Smooth muscle cell (in vitro differentiated cells): ENCODE data around the gene CHMP5. TPM values are rescaled to one million over a fixed set of nuclear protein-coding genes. Genes with fewer than 3 reads are reported as not detected.

Experiments used
- DNase-seq: peaks from one replicate; lab custom pipeline; 2025; ENCODE audit not compliant: unreplicated experiment; lab: John Stamatoyannopoulos, UW
- H2AFZ ChIP-seq: fragments of 200-600 bp; sonication (generic); 2 replicates; pipeline ENCODE4 v1.6.0; 2016; ENCODE audit warnings: antibody characterized with exemption, low read depth, mild to moderate bottlenecking
- H3F3A ChIP-seq: fragments of 200-600 bp; sonication (generic); 2 replicates; pipeline ENCODE4 v1.6.0; 2017; ENCODE audit warnings: antibody characterized with exemption, low read depth
- H3K27ac ChIP-seq: fragments of 200-600 bp; sonication (generic); 2 replicates; pipeline ENCODE4 v1.5.1; 2016; ENCODE audit warnings: low read depth, mild to moderate bottlenecking
- H3K27me3 ChIP-seq: fragments of 200-600 bp; sonication (generic); 2 replicates; pipeline ENCODE4 v1.6.1; 2016; ENCODE audit warnings: low read depth, mild to moderate bottlenecking
- H3K36me3 ChIP-seq: fragments of 200-600 bp; sonication (generic); 2 replicates; pipeline ENCODE4 v1.5.1; 2016; ENCODE audit warnings: low read depth
- H3K4me1 ChIP-seq: fragments of 200-600 bp; sonication (generic); 2 replicates; pipeline ENCODE4 v1.5.1; 2016; ENCODE audit warnings: low read depth
- H3K4me2 ChIP-seq: fragments of 200-600 bp; sonication (generic); 2 replicates; pipeline ENCODE4 v1.6.0; 2016; ENCODE audit warnings: mild to moderate bottlenecking
- H3K4me3 ChIP-seq: fragments of 200-600 bp; sonication (generic); 2 replicates; pipeline ENCODE4 v1.5.1; 2016; ENCODE audit warnings: mild to moderate bottlenecking
- H3K79me2 ChIP-seq: fragments of 200-600 bp; sonication (generic); 2 replicates; pipeline ENCODE4 v1.6.0; 2016; ENCODE audit warnings: low read depth, mild to moderate bottlenecking
- H3K9ac ChIP-seq: fragments of 200-600 bp; sonication (generic); 2 replicates; pipeline ENCODE4 v1.6.0; 2016; ENCODE audit warnings: low read depth
- H3K9me3 ChIP-seq: fragments of 200-600 bp; sonication (generic); replicated peaks from 2 replicates; pipeline ENCODE4 v1.5.1; 2016; ENCODE audit warnings: low read depth
- H4K20me1 ChIP-seq: fragments of 200-600 bp; sonication (generic); 2 replicates; pipeline ENCODE4 v1.6.0; 2016; ENCODE audit warnings: low read depth
- CTCF ChIP-seq: fragments of 200-600 bp; sonication (generic); IDR thresholded peaks from 2 replicates; pipeline ENCODE4 v1.5.1; 2017; ENCODE audit warnings: borderline replicate concordance, mild to moderate bottlenecking, antibody characterized with exemption; ENCODE audit not compliant: insufficient read depth, poor library complexity, severe bottlenecking
- WGBS: methylation state at CpG from one replicate; pipeline ENCODE4 v1.1.7; 2016; ENCODE audit warnings: low lambda C conversion rate; 5-methylcytosine and 5-hydroxymethylcytosine counted together
- polyA plus RNA-seq: library from polyadenylated mRNA; unstranded; fragments of >200 nt; fragmentation: Nextera tagmentation; extraction: Ambion mirVana; gene quantifications from 2 replicates; pipeline ENCODE4 v1.2.1, GENCODE V29; 2016
- total RNA-seq: library from RNA; depleted of rRNA; stranded (reverse); fragments of >200 nt; gene quantifications from 2 replicates; pipeline ENCODE4 v1.2.3, GENCODE V29; 2014

Gene CHMP5
- total and polyA plus RNA-seq, 2 experiments from 2014 or later: 99.3 to 112 TPM

GRCh38 chr9:33234511-33235467 is 30.1 kb upstream of the CHMP5 start:
- Histone ChIP-seq H3K27ac (no peak overlapping the region), H2AFZ (no peak overlapping the region), H3K36me3 (no peaks in the 10 kb centered on the region), H3K9ac (no peak overlapping the region), H3K79me2 (no peaks in the 10 kb centered on the region), H3K4me3 (no peak overlapping the region), H3K4me1 (no peaks in the 10 kb centered on the region), H3K4me2 (no peak overlapping the region), H4K20me1 (no peaks in the 10 kb centered on the region), H3K27me3 (peaks cover 5% of the 10 kb centered on the region), H3F3A (no peaks in the 10 kb centered on the region), H3K9me3 (no peaks in the 10 kb centered on the region)
- no peak for DNase-seq
- no peak for TF ChIP-seq CTCF
- whole genome bisulfite sequencing: 84% methylated on average over 9 of the region's 9 CpGs

- no peak overlapping the region for H2AFZ ChIP-seq
- no peak overlapping the region for H3K27ac ChIP-seq
- no peak overlapping the region for H3K4me3 ChIP-seq
- H3K4me1 ChIP-seq: no peaks in the 10 kb centered on the region
- no peaks in the 10 kb centered on the region for H4K20me1 ChIP-seq
- no peaks in the 10 kb centered on the region for H3K36me3 ChIP-seq
- no peak for DNase-seq
- H3K79me2 ChIP-seq: no peaks in the 10 kb centered on the region
- no peak overlapping the region for H3K4me2 ChIP-seq
- no peaks in the 10 kb centered on the region for H3K9me3 ChIP-seq
- no peak overlapping the region for H3K9ac ChIP-seq
- TF ChIP-seq CTCF: no peak
- H3K27me3 ChIP-seq: peaks cover 5% of the 10 kb centered on the region
- H3F3A ChIP-seq: no peaks in the 10 kb centered on the region
- 76% methylated on average over 3 of the region's 3 CpGs for WGBS
These were observed 28.3 kb upstream of the CHMP5 start for GRCh38 chr9:33236571-33236970.

GRCh38 chr9:33239921-33240320 is 24.9 kb upstream of the CHMP5 start, which contains the start of gene SPINK4:
SPINK4 (plus strand) TSS chr9:33240167; CDS start chr9:33240209, 42 bp downstream.
- Histone ChIP-seq H3K27me3 (peaks cover 5% of the 10 kb centered on the region), H3K79me2 (no peaks in the 10 kb centered on the region), H3K4me1 (no peaks in the 10 kb centered on the region), H3K9ac (no peak within 1 kb of the TSS), H3K4me2 (no peak within 1 kb of the TSS), H3F3A (no peaks in the 10 kb centered on the region), H3K27ac (no peak within 1 kb of the TSS), H2AFZ (no peak within 1 kb of the TSS), H4K20me1 (no peaks in the 10 kb centered on the region), H3K9me3 (no peaks in the 10 kb centered on the region), H3K36me3 (no peaks in the 10 kb centered on the region), H3K4me3 (no peak within 1 kb of the TSS)
- DNase-seq: no peak
- no peak for TF ChIP-seq CTCF
- WGBS: 46% methylated on average over 7 of the region's 7 CpGs
